ENCODE results near the gene FREY1.

The FREY1 gene

DNA sequence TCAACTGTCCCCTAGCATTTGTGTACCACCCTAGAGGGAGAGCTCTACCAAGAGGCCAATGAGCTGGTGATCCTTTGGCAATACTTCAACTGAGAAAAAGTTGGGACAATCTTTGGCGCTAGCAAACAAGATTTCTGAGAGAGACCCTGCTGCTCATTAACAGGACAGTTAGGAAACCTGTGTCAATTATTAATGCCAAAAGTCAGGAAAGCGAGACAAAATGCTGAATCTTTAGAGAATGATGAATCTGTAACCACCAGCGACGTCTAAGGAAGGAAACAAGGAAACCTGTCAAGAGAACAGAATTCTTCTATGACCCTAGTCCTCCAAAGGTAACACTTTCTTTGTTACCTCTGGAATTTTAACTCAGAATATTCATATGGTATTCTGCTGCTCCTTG lies 35.3 kb upstream of the FREY1 start:
- no peak overlapping the region for H3K27ac ChIP-seq
- H3K27me3 ChIP-seq (ENCODE audit: insufficient read depth, low read depth, severe bottlenecking), result no peaks in the 10 kb centered on the region
- TF ChIP-seq, protein P1, sequence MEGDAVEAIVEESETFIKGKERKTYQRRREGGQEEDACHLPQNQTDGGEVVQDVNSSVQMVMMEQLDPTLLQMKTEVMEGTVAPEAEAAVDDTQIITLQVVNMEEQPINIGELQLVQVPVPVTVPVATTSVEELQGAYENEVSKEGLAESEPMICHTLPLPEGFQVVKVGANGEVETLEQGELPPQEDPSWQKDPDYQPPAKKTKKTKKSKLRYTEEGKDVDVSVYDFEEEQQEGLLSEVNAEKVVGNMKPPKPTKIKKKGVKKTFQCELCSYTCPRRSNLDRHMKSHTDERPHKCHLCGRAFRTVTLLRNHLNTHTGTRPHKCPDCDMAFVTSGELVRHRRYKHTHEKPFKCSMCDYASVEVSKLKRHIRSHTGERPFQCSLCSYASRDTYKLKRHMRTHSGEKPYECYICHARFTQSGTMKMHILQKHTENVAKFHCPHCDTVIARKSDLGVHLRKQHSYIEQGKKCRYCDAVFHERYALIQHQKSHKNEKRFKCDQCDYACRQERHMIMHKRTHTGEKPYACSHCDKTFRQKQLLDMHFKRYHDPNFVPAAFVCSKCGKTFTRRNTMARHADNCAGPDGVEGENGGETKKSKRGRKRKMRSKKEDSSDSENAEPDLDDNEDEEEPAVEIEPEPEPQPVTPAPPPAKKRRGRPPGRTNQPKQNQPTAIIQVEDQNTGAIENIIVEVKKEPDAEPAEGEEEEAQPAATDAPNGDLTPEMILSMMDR (IDR thresholded peaks at IDR 0.05; ENCODE audit: low read depth, low read length), result no peak
- no peak for DNase-seq
- peaks cover 10% of the 10 kb centered on the region for H3K36me3 ChIP-seq
- H3K9me3 ChIP-seq (ENCODE audit: severe bottlenecking), result no peaks in the 10 kb centered on the region
- H3K4me3 ChIP-seq (ENCODE audit: low read depth, low read length), result no peak overlapping the region

DNA sequence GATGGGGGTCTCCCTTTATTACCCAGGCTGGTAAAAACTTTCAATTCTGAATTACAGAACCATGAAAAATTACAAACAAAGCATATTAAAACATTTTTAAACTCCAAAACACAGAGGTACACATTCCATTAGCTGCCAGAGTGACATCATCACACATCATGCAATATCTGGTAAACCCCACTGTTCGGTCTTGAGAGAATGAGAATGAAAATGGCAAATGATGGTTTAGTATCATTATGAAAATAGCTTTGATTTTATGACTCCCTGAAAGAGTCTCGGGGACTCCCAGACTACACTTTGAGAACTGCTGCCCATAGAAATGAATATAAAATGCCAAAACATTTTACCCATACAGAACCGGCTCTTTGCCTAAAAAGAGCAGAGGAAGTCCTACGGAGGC lies 34.2 kb upstream of the FREY1 start:
- H3K27me3 ChIP-seq (ENCODE audit: insufficient read depth, low read depth, severe bottlenecking), result no peaks in the 10 kb centered on the region
- no peaks in the 10 kb centered on the region for H3K9me3 ChIP-seq (ENCODE audit: severe bottlenecking)
- no peak for DNase-seq
- no peak overlapping the region for H3K4me3 ChIP-seq (ENCODE audit: low read depth, low read length)
- H3K27ac ChIP-seq, result no peak overlapping the region
- TF ChIP-seq, protein P1 (IDR thresholded peaks at IDR 0.05; ENCODE audit: low read depth, low read length), result no peak
- H3K36me3 ChIP-seq, result peaks cover 14% of the 10 kb centered on the region

DNA sequence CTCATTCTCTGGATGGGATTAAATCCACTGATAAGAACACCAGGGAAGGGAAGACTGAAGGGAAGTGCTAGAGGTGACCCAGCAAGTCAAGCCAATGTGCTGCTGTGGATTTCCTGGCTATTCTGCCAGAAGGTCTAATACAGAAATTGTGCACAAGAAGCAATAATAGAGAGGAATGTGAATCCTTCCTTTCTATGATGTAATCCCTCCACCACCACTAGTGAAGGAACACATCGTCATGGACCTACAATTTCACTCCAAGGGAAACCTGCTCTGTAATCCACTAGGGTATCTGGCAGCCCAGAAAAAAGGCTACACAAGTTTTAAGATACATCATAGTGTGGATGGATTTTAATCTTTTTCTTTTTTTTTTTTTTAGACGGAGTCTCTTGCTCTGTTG lies 32.8 kb upstream of the FREY1 start:
- TF ChIP-seq, protein P1 (IDR thresholded peaks at IDR 0.05; ENCODE audit: low read depth, low read length), result no peak
- no peak for DNase-seq
- Histone ChIP-seq H3K4me3 (ENCODE audit: low read depth, low read length) (no peak overlapping the region), H3K36me3 (peaks cover 12% of the 10 kb centered on the region), H3K27me3 (ENCODE audit: insufficient read depth, low read depth, severe bottlenecking) (no peaks in the 10 kb centered on the region), H3K9me3 (ENCODE audit: severe bottlenecking) (no peaks in the 10 kb centered on the region), H3K27ac (no peak overlapping the region)

DNA sequence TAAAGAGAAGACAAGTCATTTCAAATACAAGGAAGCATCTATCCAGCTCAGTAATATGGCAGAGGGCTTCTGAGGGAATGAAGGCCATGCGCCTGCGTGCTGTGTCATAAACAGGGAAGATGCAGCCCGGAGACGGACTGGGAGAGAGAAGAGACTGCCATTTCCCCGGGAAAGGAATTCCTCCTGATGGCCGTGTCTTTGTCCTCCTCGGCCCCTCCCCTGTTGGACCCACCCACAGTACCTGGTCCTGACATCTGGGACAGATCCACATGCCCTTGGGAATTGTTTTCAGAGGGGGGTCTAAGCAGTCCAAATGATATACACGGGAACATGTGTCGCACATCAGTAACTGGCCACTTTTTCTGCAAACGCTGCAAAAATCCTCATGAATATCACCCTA lies 30.8 kb upstream of the FREY1 start:
- Histone ChIP-seq H3K36me3 (peaks cover 27% of the 10 kb centered on the region), H3K9me3 (ENCODE audit: severe bottlenecking) (no peaks in the 10 kb centered on the region)

DNA sequence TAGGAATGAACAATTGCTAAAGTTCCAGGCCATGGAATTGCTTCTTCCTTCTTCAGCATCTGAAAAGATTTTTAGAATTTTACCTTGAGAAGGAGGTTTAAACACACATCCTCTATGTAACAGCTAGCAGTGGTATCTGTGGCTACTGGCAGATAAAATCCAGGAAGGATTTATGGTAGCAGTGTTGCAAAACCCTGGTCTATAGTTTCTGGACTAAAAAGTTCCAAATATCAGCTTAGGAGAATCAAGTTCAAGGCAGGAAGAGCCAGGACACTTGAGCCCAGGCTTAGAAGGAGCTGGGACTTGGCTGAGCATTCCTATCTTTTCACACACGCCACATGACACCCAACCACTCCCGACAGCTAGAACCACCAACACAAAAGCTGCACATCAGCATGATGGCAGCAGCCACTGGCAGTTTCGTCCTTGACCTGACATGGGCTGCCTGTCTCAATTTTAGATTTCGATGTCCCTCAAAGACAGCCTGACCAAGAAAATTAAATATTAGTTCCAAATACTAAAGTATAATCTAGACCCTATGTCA lies 29.5 kb upstream of the FREY1 start:
- no peak for DNase-seq
- TF ChIP-seq, protein P1 (IDR thresholded peaks at IDR 0.05; ENCODE audit: low read depth, low read length), result no peak
- Histone ChIP-seq H3K4me3 (ENCODE audit: low read depth, low read length) (no peak overlapping the region), H3K9me3 (ENCODE audit: severe bottlenecking) (no peaks in the 10 kb centered on the region), H3K36me3 (peaks cover 27% of the 10 kb centered on the region), H3K27ac (no peak overlapping the region), H3K27me3 (ENCODE audit: insufficient read depth, low read depth, severe bottlenecking) (no peaks in the 10 kb centered on the region)

More for the DNA sequence above, 30.8 kb upstream of the FREY1 start:
- DNase-seq, result no peak
- Histone ChIP-seq H3K4me3 (ENCODE audit: low read depth, low read length) (no peak overlapping the region), H3K27me3 (ENCODE audit: insufficient read depth, low read depth, severe bottlenecking) (no peaks in the 10 kb centered on the region), H3K27ac (no peak overlapping the region)
- TF ChIP-seq, protein P1 (IDR thresholded peaks at IDR 0.05; ENCODE audit: low read depth, low read length), result no peak

Data from WERI-Rb-1 (cell line).